HepG2 (cell line): ENCODE measurements around the gene ARHGDIA. TPM values are rescaled to one million over a fixed set of nuclear protein-coding genes. Genes with fewer than 3 reads are reported as not detected.

Experiments
- ATAC-seq: fragments of 200-7000 bp; cut with Tn5 transposase; 3 replicates; pipeline ENCODE4 v1.9.1; 2020; ENCODE audit warnings: mild to moderate bottlenecking, moderate library complexity
- BruUV-seq: library from RNA; stranded (reverse); fragments of 400-500 nt; replicated peaks from 2 replicates; lab custom pipeline; 2021; lab: Mats Ljungman, UMichigan
- CTCF ChIA-PET: fragments of 300-600 bp; formaldehyde crosslinking; extraction: SDS; loops from one replicate; lab custom pipeline; 2021; ENCODE audit warnings: low total read pairs, inconsistent platforms, low intra/inter-chr PET ratio; lab: Yijun Ruan, JAX
- POLR2A ChIA-PET: fragments of 350-600 bp; sonication (Branson Sonifier 250); formaldehyde crosslinking; loops from one replicate; lab custom pipeline; 2020; ENCODE audit warnings: antibody characterized with exemption, inconsistent platforms; lab: Yijun Ruan, JAX
- DNase-seq: peaks from one replicate; pipeline ENCODE4 v3.0.0-alpha.2; 2015; ENCODE audit warnings: low spot score
- FAIRE-seq: peaks from 3 replicates; lab custom pipeline; 2011; peaks lifted over from hg19 to GRCh38; lab: Jason Lieb, UNC
- H2AFZ ChIP-seq: one replicate; pipeline ENCODE4 v1.6.1; 2011; ENCODE audit warnings: low read length, inconsistent platforms
- H3K27ac ChIP-seq: fragments of 300-600 bp; 3 replicates; pipeline ENCODE4 v1.8.0; 2011; ENCODE audit warnings: mixed run types, mild to moderate bottlenecking, mixed read lengths, low read length, inconsistent platforms; ENCODE audit not compliant: insufficient read depth; ENCODE audit errors: extremely low read length
- H3K27me3 ChIP-seq, 2 experiments: fragments of 200-600 bp in 1 of 2; 2 replicates in 1 of 2; 3 replicates in 1 of 2; pipeline versions ENCODE4 v1.6.0 to v1.8.0; 2011; ENCODE audit warnings: low read length in 2 of 2, mild to moderate bottlenecking in 2 of 2, moderate library complexity in 2 of 2, inconsistent platforms in 1 of 2; ENCODE audit not compliant: insufficient read depth in 2 of 2, control insufficient read depth in 1 of 2
- H3K36me3 ChIP-seq, 2 experiments: fragments of 200-600 bp in 1 of 2; replicated peaks in 1 of 2; 2 replicates in 1 of 2; 3 replicates in 1 of 2; pipeline versions ENCODE4 v1.5.1 to v1.8.0; 2011; ENCODE audit warnings: low read length in 2 of 2, inconsistent platforms in 1 of 2; ENCODE audit not compliant: insufficient read depth in 2 of 2, control insufficient read depth in 1 of 2
- H3K4me1 ChIP-seq: 2 replicates; pipeline ENCODE4 v1.5.1; 2012; ENCODE audit warnings: low read length, inconsistent platforms; ENCODE audit not compliant: insufficient read depth
- H3K4me2 ChIP-seq: 2 replicates; pipeline ENCODE4 v1.6.0; 2011; ENCODE audit warnings: low read depth, low read length, inconsistent platforms
- H3K4me3 ChIP-seq, 3 experiments: fragments of 200-600 bp in 1 of 3; sonication (generic), shearing (Covaris generic) in 1 of 3; replicated peaks in 1 of 3; 2 replicates each; pipeline ENCODE4 v1.5.1; 2011 to 2016; ENCODE audit warnings: low read length in 3 of 3, inconsistent platforms in 2 of 3, low read depth in 2 of 3, mild to moderate bottlenecking in 2 of 3, control low read depth in 1 of 3, mixed read lengths in 1 of 3; ENCODE audit not compliant: insufficient read depth in 1 of 3
- H3K79me2 ChIP-seq: one replicate; pipeline ENCODE4 v1.6.1; 2011; ENCODE audit warnings: low read length, inconsistent platforms; ENCODE audit not compliant: insufficient read depth
- H3K9ac ChIP-seq: 2 replicates; pipeline ENCODE4 v1.6.0; 2011; ENCODE audit warnings: mild to moderate bottlenecking, low read depth, low read length, inconsistent platforms; ENCODE audit not compliant: insufficient read depth
- H3K9me3 ChIP-seq: 2 replicates; pipeline ENCODE4 v1.5.1; 2012; ENCODE audit warnings: mild to moderate bottlenecking, low read length
- H4K20me1 ChIP-seq: 2 replicates; pipeline ENCODE4 v1.6.0; 2011; ENCODE audit warnings: inconsistent platforms, mild to moderate bottlenecking, low read length, moderate library complexity; ENCODE audit not compliant: insufficient read depth
- AKAP8 ChIP-seq: sonication (generic); formaldehyde crosslinking; IDR thresholded peaks from 2 replicates; pipeline ENCODE4 v1.5.1; 2020; ENCODE audit warnings: mild to moderate bottlenecking, missing genetic modification reagents
- ATF3 ChIP-seq: sonication (generic); formaldehyde crosslinking; IDR thresholded peaks from 2 replicates; pipeline ENCODE4 v1.4.0; 2020; ENCODE audit warnings: missing genetic modification reagents
- DMTF1 ChIP-seq: sonication (generic); formaldehyde crosslinking; IDR thresholded peaks from 2 replicates; pipeline ENCODE4 v1.4.0; 2020; ENCODE audit warnings: mild to moderate bottlenecking, missing genetic modification reagents
- FOSL2 ChIP-seq: sonication (generic); formaldehyde crosslinking; IDR thresholded peaks from 2 replicates; pipeline ENCODE4 v1.4.0; 2020; ENCODE audit warnings: missing genetic modification reagents
- HNF1B ChIP-seq: sonication (generic); formaldehyde crosslinking; IDR thresholded peaks from 2 replicates; pipeline ENCODE4 v1.5.1; 2020; ENCODE audit warnings: mild to moderate bottlenecking, moderate library complexity, missing genetic modification reagents
- TBX3 ChIP-seq: fragments of 450-650 bp; IDR thresholded peaks from 2 replicates; pipeline ENCODE4 v1.6.1; 2017; ENCODE audit warnings: antibody characterized with exemption, mild to moderate bottlenecking, inconsistent platforms, borderline replicate concordance
- TFDP1 ChIP-seq: IDR thresholded peaks from 2 replicates; pipeline ENCODE4 v1.6.1; 2016; ENCODE audit warnings: missing compliant biosample characterization, missing genetic modification reagents, borderline replicate concordance
- ZKSCAN8 ChIP-seq: IDR thresholded peaks from 2 replicates; pipeline ENCODE4 v1.6.1; 2016; ENCODE audit warnings: borderline replicate concordance, missing genetic modification reagents, missing compliant biosample characterization
- ZNF101 ChIP-seq: sonication (generic); formaldehyde crosslinking; IDR thresholded peaks from 2 replicates; pipeline ENCODE4 v1.4.0; 2020; ENCODE audit warnings: mild to moderate bottlenecking, low read depth, missing genetic modification reagents, borderline replicate concordance
- ZNF224 ChIP-seq: sonication (generic); formaldehyde crosslinking; IDR thresholded peaks from 2 replicates; pipeline ENCODE4 v1.5.0; 2020; ENCODE audit warnings: mild to moderate bottlenecking, missing genetic modification reagents
- ZNF350 ChIP-seq: sonication (generic); formaldehyde crosslinking; IDR thresholded peaks from 2 replicates; pipeline ENCODE4 v1.4.0; 2020; ENCODE audit warnings: mild to moderate bottlenecking, low read depth, missing genetic modification reagents, borderline replicate concordance
- ZNF468 ChIP-seq: sonication (generic); formaldehyde crosslinking; IDR thresholded peaks from 2 replicates; pipeline ENCODE4 v1.8.0; 2022; ENCODE audit warnings: mild to moderate bottlenecking, moderate library complexity, missing genetic modification reagents
- ZNF496 ChIP-seq: sonication (generic); formaldehyde crosslinking; IDR thresholded peaks from 2 replicates; pipeline ENCODE4 v1.8.1; 2023; ENCODE audit warnings: mild to moderate bottlenecking, moderate library complexity, missing genetic modification reagents; ENCODE audit not compliant: insufficient replicate concordance
- ZNF7 ChIP-seq: IDR thresholded peaks from 2 replicates; pipeline ENCODE4 v1.6.1; 2016; ENCODE audit warnings: missing biosample characterization, missing genetic modification reagents
- ZNF775 ChIP-seq: sonication (generic); formaldehyde crosslinking; IDR thresholded peaks from 2 replicates; pipeline ENCODE4 v1.4.0; 2020; ENCODE audit warnings: missing genetic modification reagents, mild to moderate bottlenecking, moderate library complexity, borderline replicate concordance
- WGBS: methylation state at CpG from one replicate; pipeline ENCODE4 v1.1.6; 2017; ENCODE audit warnings: low lambda C conversion rate; 5-methylcytosine and 5-hydroxymethylcytosine counted together
- in situ Hi-C: cut with HindIII; loops from 2 replicates; pipeline ENCODE4 v1.10.0; 2017; ENCODE audit warnings: low pct_unique_long_range_greater_than_20kb; ENCODE audit not compliant: extremely low pct_ligation_motif_present
- intact Hi-C: fragments of 100-400 bp; cut with micrococcal nuclease; formaldehyde crosslinking; loops from one replicate; pipeline ENCODE4 v1.10.0; 2022; ENCODE audit not compliant: unreplicated experiment
- polyA plus RNA-seq, 8 experiments: library from polyadenylated mRNA; depleted of rRNA in 3 of 8; stranded (reverse) in 7 of 8; unstranded in 1 of 8; fragments of >200 nt; fragmentation: Illumina TruSeq in 4 of 8; extraction: Trizol in 4 of 8; gene quantifications; 2 replicates each; pipeline versions ENCODE4 v1.2.1 to v1.2.3, GENCODE V29; 2011 to 2016; ENCODE audit warnings: low read depth in 4 of 8, missing spikeins in 1 of 8, mixed read lengths in 1 of 8; ENCODE audit not compliant: insufficient read depth in 1 of 8
- total RNA-seq, 5 experiments: library from RNA; depleted of rRNA; stranded (reverse); fragments of >200 nt; fragmentation: Illumina TruSeq; extraction: Trizol; gene quantifications; 2 replicates each; pipeline ENCODE4 v1.2.3, GENCODE V29; 2016; ENCODE audit warnings: low read depth in 1 of 5
- TF ChIP-seq, protein P1 (sequence below): sonication (generic); formaldehyde crosslinking; IDR thresholded peaks from 2 replicates; pipeline ENCODE4 v1.4.0; 2020; ENCODE audit warnings: mild to moderate bottlenecking, missing genetic modification reagents

Gene ARHGDIA
- total and polyA plus RNA-seq, 2 of the 13 experiments (the other 11 are each of a cell fraction or from before 2014, with no cell fraction given): 40.0 to 64.0 TPM

DNA sequence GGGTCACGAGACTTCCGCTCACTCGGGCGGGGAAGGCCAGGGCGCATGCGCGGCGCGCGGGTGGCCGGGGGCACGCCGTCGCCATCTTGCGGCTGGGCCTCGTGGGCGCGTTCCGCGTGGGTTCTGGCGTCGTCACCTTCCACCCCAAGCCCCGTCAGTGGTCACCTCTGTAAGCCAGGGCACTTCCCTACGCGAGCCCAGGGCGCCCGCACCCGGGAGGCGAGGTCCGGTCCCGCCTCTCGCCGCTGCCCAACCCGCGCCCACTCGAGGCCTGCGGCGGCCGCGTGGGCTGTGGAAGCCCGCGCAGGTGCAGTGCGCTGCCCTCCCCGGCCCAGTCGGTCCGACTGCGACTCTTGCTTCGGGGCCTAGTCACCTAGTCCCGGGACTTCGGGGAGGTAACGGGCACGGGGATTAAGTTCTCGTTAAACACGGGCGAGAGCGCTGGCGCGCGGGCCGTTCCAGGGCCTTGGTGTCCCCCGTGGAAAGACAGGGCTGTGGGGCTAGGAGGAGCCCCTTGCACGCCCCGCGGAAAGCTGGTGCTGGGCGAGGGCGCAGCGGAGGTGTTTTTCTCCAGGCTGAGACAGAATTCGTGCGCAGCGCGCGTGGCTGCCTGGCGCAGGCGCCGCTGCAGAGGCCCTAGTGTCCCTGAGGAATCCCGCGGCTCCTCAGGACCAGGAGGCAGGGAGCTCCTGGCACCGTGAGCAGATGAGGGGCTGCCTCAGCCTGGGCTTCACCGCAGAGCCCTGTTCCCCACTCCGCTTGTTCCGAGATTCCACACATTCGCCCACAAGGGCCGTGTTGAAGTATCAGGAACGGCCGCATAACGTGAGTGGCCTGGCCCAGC, 472 bp upstream of the ARHGDIA start:
- H3K9ac ChIP-seq: peak overlapping the region; percentile 100
- H3K79me2 ChIP-seq: peaks cover 24% of the 10 kb centered on the region
- peaks cover 29% of the 10 kb centered on the region; the same call in 1 of the 2 replicates for H4K20me1 ChIP-seq
- ChIA-PET POLR2A (interaction anchor here (0.9 to 4.3 kb wide), 15 partner anchors 9 to 231 kb away, joined by 3 to 26 read pairs (median 8); partner anchors contain the start of genes ALYREF, ANAPC11, ARL16 and CENPX), CTCF (no interaction called here)
- peak overlapping the region; percentile 98 for H3K27ac ChIP-seq
- DNase-seq (peak; percentile 86), ATAC-seq (no peak; the same call in 2 of the 3 replicates), FAIRE-seq (no peak)
- TSS peak; percentile 85 for BruUV-seq
- in situ Hi-C loops (no loop called here), intact Hi-C loops (loop anchor here (2.0 to 5.0 kb wide), 2 partner anchors 21 to 41 kb away; partner anchors contain the start of gene PCYT2)
- H3K4me1 ChIP-seq: peaks cover 52% of the 10 kb centered on the region
- WGBS: 42% methylated on average over 10 of the region's 86 CpGs
- no peak overlapping the region for H2AFZ ChIP-seq
- peak overlapping the region; percentile 65 to 92 (median 90) for H3K4me3 ChIP-seq
- H3K4me2 ChIP-seq: peak overlapping the region; percentile 94
- peaks cover 11 to 18% of the 10 kb centered on the region in 2 experiments for H3K36me3 ChIP-seq
- H3K9me3 ChIP-seq: no peaks in the 10 kb centered on the region
- H3K27me3 ChIP-seq: no peaks in the 10 kb centered on the region
- TF ChIP-seq DMTF1 (CRISPR knock-in tag) (peak; percentile 82; the same call in 1 of the 2 replicates), TBX3 (peak; percentile 59), AKAP8 (CRISPR knock-in tag) (peak; percentile 98), ZNF7 (CRISPR knock-in tag) (no peak; the same call in 1 of the 2 replicates), ZNF468 (CRISPR knock-in tag) (peak; percentile 97), ZNF775 (CRISPR knock-in tag) (peak; percentile 65; the same call in 1 of the 2 replicates), ZNF496 (CRISPR knock-in tag) (no peak), ZKSCAN8 (CRISPR knock-in tag) (peak; percentile 26), ATF3 (CRISPR knock-in tag) (peak; percentile 29; the same call in 1 of the 2 replicates), HNF1B (CRISPR knock-in tag) (0 out of 2 replicates have a peak, but pooled peaks have one; percentile 38), FOSL2 (CRISPR knock-in tag) (peak; percentile 60; the same call in 1 of the 2 replicates), ZNF224 (CRISPR knock-in tag) (peak; percentile 86; the same call in 1 of the 2 replicates), TFDP1 (CRISPR knock-in tag) (peak; percentile 96), ZNF350 (CRISPR knock-in tag) (peak; percentile 9; the same call in 1 of the 2 replicates), ZNF101 (CRISPR knock-in tag) (peak; percentile 48; the same call in 1 of the 2 replicates)
- TF ChIP-seq, protein P1, sequence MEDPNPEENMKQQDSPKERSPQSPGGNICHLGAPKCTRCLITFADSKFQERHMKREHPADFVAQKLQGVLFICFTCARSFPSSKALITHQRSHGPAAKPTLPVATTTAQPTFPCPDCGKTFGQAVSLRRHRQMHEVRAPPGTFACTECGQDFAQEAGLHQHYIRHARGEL: peak; percentile 87
